Right ventricle myocardium superior (tissue), 1 donor: ENCODE data around the gene CHST11. TPM values are rescaled to one million over a fixed set of nuclear protein-coding genes. Genes with fewer than 3 reads are reported as not detected.

Source experiments
- ATAC-seq: fragments of 200-7000 bp; cut with Tn5 transposase; one replicate; pipeline ENCODE4 v1.9.1; 2020; ENCODE audit warnings: mild to moderate bottlenecking; ENCODE audit not compliant: poor library complexity
- DNase-seq: peaks from one replicate; pipeline ENCODE4 v3.0.0-alpha.2; 2020
- intact Hi-C: fragments of 100-400 bp; cut with DNase I; formaldehyde crosslinking; loops from one replicate; pipeline ENCODE4 v1.11.2; 2022
- total RNA-seq: library from RNA; stranded (reverse); fragmentation: NEBNext Ultra II Directional; extraction: Animal tissue kit (Norgen Biotek cat#: 25700); gene quantifications from one replicate; pipeline ENCODE4 v1.2.1, GENCODE V29; 2021
- donor health status: DM: no; HTN: yes; CAD: no; lungs with severe emphysema.

CHST11 gene
- total RNA-seq, 1 donor from 2014 or later, result 3.0 TPM

- ATAC-seq (no peak), DNase-seq (no peak)
- intact Hi-C loops, result no loop called here
Observed at GRCh38 chr12:104664351-104664750, 207.6 kb downstream of the CHST11 start.

GRCh38 chr12:104665296-104665695 is 208.5 kb downstream of the CHST11 start:
- DNase-seq, result no peak
- intact Hi-C loops, result no loop called here
- no peak for ATAC-seq

- intact Hi-C loops, result no loop called here
- DNase-seq (no peak), ATAC-seq (peak; percentile 16)
Observed at GRCh38 chr12:104667139-104667538, 210.4 kb downstream of the CHST11 start.

- ATAC-seq, result peak; percentile 73
- DNase-seq, result peak; percentile 72
- intact Hi-C loops, result no loop called here
Observed at GRCh38 chr12:104668274-104668718, 211.5 kb downstream of the CHST11 start.

- DNase-seq (peak; percentile 82), ATAC-seq (peak; percentile 81)
- intact Hi-C loops, result no loop called here
Observed at GRCh38 chr12:104669089-104669721, 212.5 kb downstream of the CHST11 start.

GRCh38 chr12:104669851-104670337 is 213.1 kb downstream of the CHST11 start:
- intact Hi-C loops, result loop anchor here (10.0 kb wide), 1 partner anchor 285 kb away; no protein-coding TSS in a partner anchor
- ATAC-seq (peak; percentile 10), DNase-seq (peak; percentile 74)

GRCh38 chr12:104670439-104671408 is 214.0 kb downstream of the CHST11 start:
- DNase-seq, result no peak
- intact Hi-C loops, result loop anchor here (10.0 kb wide), 1 partner anchor 286 kb away; no protein-coding TSS in a partner anchor
- ATAC-seq, result no peak

GRCh38 chr12:104671409-104672095 is 214.8 kb downstream of the CHST11 start:
- intact Hi-C loops, result loop anchor here (10.0 kb wide), 1 partner anchor 287 kb away; no protein-coding TSS in a partner anchor
- ATAC-seq (peak; percentile 38), DNase-seq (peak; percentile 88)

GRCh38 chr12:104672096-104672445 is 215.3 kb downstream of the CHST11 start:
- DNase-seq, result no peak
- intact Hi-C loops, result loop anchor here (10.0 kb wide), 1 partner anchor 287 kb away; no protein-coding TSS in a partner anchor
- ATAC-seq, result no peak

- ATAC-seq, result peak; percentile 9
Observed at GRCh38 chr12:104672501-104673265, 215.9 kb downstream of the CHST11 start.

GRCh38 chr12:104673294-104673693 is 216.5 kb downstream of the CHST11 start:
- DNase-seq, result no peak
- intact Hi-C loops, result loop anchor here (10.0 kb wide), 1 partner anchor 288 kb away; no protein-coding TSS in a partner anchor

More at GRCh38 chr12:104672501-104673265, 215.9 kb downstream of the CHST11 start:
- intact Hi-C loops, result loop anchor here (10.0 kb wide), 1 partner anchor 288 kb away; no protein-coding TSS in a partner anchor
- DNase-seq, result no peak

GRCh38 chr12:104673696-104674482 is 217.1 kb downstream of the CHST11 start:
- no peak for DNase-seq
- intact Hi-C loops, result loop anchor here (10.0 kb wide), 1 partner anchor 289 kb away; no protein-coding TSS in a partner anchor
- no peak for ATAC-seq

More at GRCh38 chr12:104673294-104673693, 216.5 kb downstream of the CHST11 start:
- ATAC-seq, result no peak

GRCh38 chr12:104676636-104677035 is 219.9 kb downstream of the CHST11 start:
- ATAC-seq (no peak), DNase-seq (no peak)
- intact Hi-C loops, result loop anchor here (10.0 kb wide), 1 partner anchor 292 kb away; no protein-coding TSS in a partner anchor

- no peak for ATAC-seq
- intact Hi-C loops, result loop anchor here (10.0 kb wide), 1 partner anchor 293 kb away; no protein-coding TSS in a partner anchor
- no peak for DNase-seq
Observed at GRCh38 chr12:104677441-104678089, 220.8 kb downstream of the CHST11 start.

- no peak for ATAC-seq
- no peak for DNase-seq
- intact Hi-C loops, result no loop called here
Observed at GRCh38 chr12:104680070-104680469, 223.3 kb downstream of the CHST11 start.

GRCh38 chr12:104680491-104680890 is 223.7 kb downstream of the CHST11 start:
- ATAC-seq (no peak), DNase-seq (no peak)
- intact Hi-C loops, result no loop called here
